MM.1S (cell line): ENCODE measurements around the gene MID1.

Source experiments
- DNase-seq: peaks from one replicate; pipeline ENCODE4 v3.0.0-alpha.2; 2015
- H2AFZ ChIP-seq: fragments of 300-600 bp; sonication (generic); 2 replicates; pipeline ENCODE4 v1.6.0; 2016; ENCODE audit warnings: antibody characterized with exemption, low read length
- H3F3A ChIP-seq: fragments of 300-600 bp; sonication (generic); 2 replicates; pipeline ENCODE4 v1.6.1; 2016; ENCODE audit warnings: mild to moderate bottlenecking, antibody characterized with exemption, low read length, moderate library complexity, mixed read lengths; ENCODE audit not compliant: insufficient read depth
- H3K27ac ChIP-seq: fragments of 300-600 bp; sonication (generic); 2 replicates; pipeline ENCODE4 v1.5.1; 2016; ENCODE audit warnings: mild to moderate bottlenecking, low read length
- H3K27me3 ChIP-seq: fragments of 300-600 bp; sonication (generic); replicated peaks from 2 replicates; pipeline ENCODE4 v1.6.0; 2016; ENCODE audit warnings: low read length; ENCODE audit not compliant: insufficient read depth
- H3K36me3 ChIP-seq: fragments of 300-600 bp; sonication (generic); replicated peaks from 2 replicates; pipeline ENCODE4 v1.6.1; 2016; ENCODE audit warnings: mild to moderate bottlenecking, low read length, mixed read lengths; ENCODE audit not compliant: insufficient read depth
- H3K4me1 ChIP-seq: fragments of 300-600 bp; sonication (generic); 2 replicates; pipeline ENCODE4 v1.6.1; 2016; ENCODE audit warnings: low read length, mixed read lengths
- H3K4me2 ChIP-seq: fragments of 300-600 bp; sonication (generic); 2 replicates; pipeline ENCODE4 v1.6.0; 2016; ENCODE audit warnings: low read depth, low read length
- H3K4me3 ChIP-seq: fragments of 300-600 bp; sonication (generic); 2 replicates; pipeline ENCODE4 v1.5.1; 2016; ENCODE audit warnings: low read length, mixed read lengths
- H3K79me2 ChIP-seq: fragments of 300-600 bp; sonication (generic); 2 replicates; pipeline ENCODE4 v1.6.1; 2016; ENCODE audit warnings: mixed run types, low read length, mixed read lengths
- H3K9ac ChIP-seq: fragments of 300-600 bp; sonication (generic); 2 replicates; pipeline ENCODE4 v1.6.1; 2016; ENCODE audit warnings: low read length, mixed read lengths
- H3K9me2 ChIP-seq: fragments of 300-600 bp; sonication (generic); replicated peaks from 2 replicates; pipeline ENCODE4 v1.6.1; 2016; ENCODE audit warnings: mild to moderate bottlenecking, low read length, mixed read lengths; ENCODE audit not compliant: insufficient read depth
- H3K9me3 ChIP-seq: fragments of 300-600 bp; sonication (generic); replicated peaks from 2 replicates; pipeline ENCODE4 v1.6.1; 2016; ENCODE audit warnings: mild to moderate bottlenecking, low read length, mixed read lengths; ENCODE audit not compliant: insufficient read depth
- H4K20me1 ChIP-seq: fragments of 300-600 bp; sonication (generic); 2 replicates; pipeline ENCODE4 v1.6.1; 2016; ENCODE audit warnings: mild to moderate bottlenecking, low read length, moderate library complexity, mixed read lengths; ENCODE audit not compliant: insufficient read depth
- CTCF ChIP-seq: fragments of 300-600 bp; sonication (generic); IDR thresholded peaks from 2 replicates; pipeline ENCODE4 v1.5.1; 2016; ENCODE audit warnings: antibody characterized with exemption, low read length, mixed read lengths
- EZH2 ChIP-seq: fragments of 300-600 bp; sonication (generic); optimal IDR thresholded peaks from 2 replicates; pipeline ENCODE3; 2017; ENCODE audit warnings: low read depth, mild to moderate bottlenecking, antibody characterized with exemption, low read length, mixed read lengths
- EZH2phosphoT487 ChIP-seq: fragments of 300-600 bp; sonication (generic); IDR thresholded peaks from 2 replicates; pipeline ENCODE4 v1.6.1; 2018; ENCODE audit warnings: antibody characterized with exemption, low read length

Gene MID1

GRCh38 chrX:10496345-10496965 lies 123.9 kb downstream of the MID1 start:
- Histone ChIP-seq H3K27me3 (no peaks in the 10 kb centered on the region), H3K4me2 (no peak overlapping the region), H3K4me3 (no peak overlapping the region), H3F3A (no peaks in the 10 kb centered on the region), H3K36me3 (no peaks in the 10 kb centered on the region), H3K9ac (no peak overlapping the region), H3K79me2 (no peaks in the 10 kb centered on the region), H3K9me2 (no peaks in the 10 kb centered on the region), H2AFZ (no peak overlapping the region), H3K4me1 (no peaks in the 10 kb centered on the region), H3K9me3 (no peaks in the 10 kb centered on the region), H3K27ac (no peak overlapping the region), H4K20me1 (no peaks in the 10 kb centered on the region)
- TF ChIP-seq CTCF (no peak), EZH2 (no peak), EZH2phosphoT487 (no peak)
- DNase-seq: peak; percentile 26

- Histone ChIP-seq H3F3A (no peaks in the 10 kb centered on the region), H3K36me3 (no peaks in the 10 kb centered on the region), H3K4me1 (no peaks in the 10 kb centered on the region), H4K20me1 (no peaks in the 10 kb centered on the region), H3K4me2 (no peak overlapping the region), H3K27ac (no peak overlapping the region), H3K9me2 (no peaks in the 10 kb centered on the region), H2AFZ (no peak overlapping the region), H3K9ac (no peak overlapping the region), H3K27me3 (no peaks in the 10 kb centered on the region), H3K9me3 (no peaks in the 10 kb centered on the region), H3K4me3 (no peak overlapping the region), H3K79me2 (no peaks in the 10 kb centered on the region)
- DNase-seq: no peak
- no peak for TF ChIP-seq CTCF
- TF ChIP-seq EZH2: no peak
- no peak for TF ChIP-seq EZH2phosphoT487
Observed at GRCh38 chrX:10495677-10496076, 124.7 kb downstream of the MID1 start.

- Histone ChIP-seq H3K27ac (no peak overlapping the region), H3K9me3 (no peaks in the 10 kb centered on the region), H2AFZ (no peak overlapping the region), H3F3A (no peaks in the 10 kb centered on the region), H3K9ac (no peak overlapping the region), H3K27me3 (no peaks in the 10 kb centered on the region), H3K36me3 (no peaks in the 10 kb centered on the region), H3K4me1 (no peaks in the 10 kb centered on the region), H4K20me1 (no peaks in the 10 kb centered on the region), H3K4me3 (no peak overlapping the region), H3K9me2 (no peaks in the 10 kb centered on the region), H3K79me2 (no peaks in the 10 kb centered on the region), H3K4me2 (no peak overlapping the region)
- DNase-seq: no peak
- no peak for TF ChIP-seq CTCF
- no peak for TF ChIP-seq EZH2phosphoT487
- no peak for TF ChIP-seq EZH2
Observed at GRCh38 chrX:10492250-10492649, 128.1 kb downstream of the MID1 start.
